Activated naive CD8-positive, alpha-beta T cell treated with anti-CD3 and anti-CD28 coated beads, Interleukin-2, amount 50 U/mL, for 24 hours (primary cell): ENCODE measurements around the gene MACROD2.

ENCODE experiments used
- ATAC-seq: fragments of 150-1000 bp; cut with Tn5 transposase; one replicate; pipeline ENCODE4 v1.10.0; 2021
- DNase-seq: peaks from one replicate; pipeline ENCODE4 v3.0.0; 2021
- H3K27ac Mint-ChIP-seq: one replicate; pipeline ENCODE4 v1.8.0; 2021; ENCODE audit warnings: mild to moderate bottlenecking, mixed read lengths
- H3K27me3 Mint-ChIP-seq: one replicate; pipeline ENCODE4 v1.8.0; 2021; ENCODE audit warnings: mixed read lengths
- H3K36me3 Mint-ChIP-seq: one replicate; pipeline ENCODE4 v1.8.0; 2021; ENCODE audit warnings: low read depth, mixed read lengths
- H3K4me1 Mint-ChIP-seq: one replicate; pipeline ENCODE4 v1.8.0; 2021; ENCODE audit warnings: mixed read lengths
- H3K4me3 Mint-ChIP-seq: one replicate; pipeline ENCODE4 v1.8.0; 2021; ENCODE audit warnings: mild to moderate bottlenecking, moderate library complexity, mixed read lengths
- H3K9me3 Mint-ChIP-seq: one replicate; pipeline ENCODE4 v1.8.0; 2021; ENCODE audit warnings: mixed read lengths

Gene MACROD2

DNA sequence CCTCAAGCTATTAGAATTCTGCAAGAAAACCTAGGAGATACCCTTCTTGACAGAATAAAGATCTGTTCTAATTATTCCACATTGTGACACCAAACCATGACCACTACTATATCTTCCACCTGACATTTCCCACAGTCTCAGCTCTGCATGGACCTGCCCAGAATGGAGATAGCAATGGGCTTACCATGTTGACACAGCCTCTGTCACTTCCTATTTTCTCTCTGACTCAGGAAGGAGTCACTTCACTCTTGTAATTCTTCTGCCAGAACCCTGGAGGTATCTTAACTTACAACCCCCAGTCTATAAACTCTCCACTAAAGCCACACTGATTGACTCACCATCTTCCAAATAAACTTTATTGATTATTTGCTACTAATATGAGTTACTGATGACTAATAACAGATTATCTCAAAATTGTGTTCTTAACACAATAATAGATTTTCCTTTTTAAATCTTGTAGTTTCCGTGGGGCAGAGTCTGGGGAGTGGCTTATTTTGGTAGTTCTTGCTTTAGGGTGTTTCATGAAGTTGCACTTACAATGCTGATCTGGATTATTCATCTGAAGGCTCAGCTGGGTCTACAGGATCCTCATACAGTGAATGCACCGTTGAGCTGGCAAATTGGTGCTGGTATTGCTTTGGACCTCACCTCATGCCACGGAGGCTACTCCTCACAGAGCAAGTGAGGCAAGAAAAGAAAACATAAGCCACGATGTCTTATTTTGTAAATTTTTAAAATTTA, 1708.0 kb downstream of the MACROD2 start:
- Mint-ChIP-seq H3K4me3 (no peak overlapping the region), H3K36me3 (no peaks in the 10 kb centered on the region), H3K27ac (no peak overlapping the region), H3K4me1 (no peaks in the 10 kb centered on the region), H3K27me3 (no peaks in the 10 kb centered on the region), H3K9me3 (no peaks in the 10 kb centered on the region)
- DNase-seq (no peak), ATAC-seq (no peak)

DNA sequence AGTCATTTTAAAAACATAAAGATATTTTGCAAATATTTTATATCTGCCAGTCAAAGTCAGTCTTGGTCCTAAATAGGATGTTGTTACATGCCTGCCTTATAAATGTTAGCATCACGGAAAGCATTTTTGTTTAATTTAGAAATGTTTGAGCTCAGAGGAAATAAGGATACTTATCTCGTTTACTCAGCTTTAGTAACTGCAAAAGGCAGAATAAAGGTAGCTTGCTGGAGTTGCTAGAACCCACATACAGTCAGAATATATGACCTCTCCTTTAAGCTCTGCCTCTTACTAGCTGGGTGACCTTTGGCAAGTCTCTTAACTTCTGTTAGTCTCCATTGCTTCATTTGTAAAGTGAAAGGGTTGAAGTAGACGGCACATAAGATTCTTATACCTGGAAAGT, 1710.7 kb downstream of the MACROD2 start:
- H3K9me3 Mint-ChIP-seq, result no peaks in the 10 kb centered on the region
- H3K4me1 Mint-ChIP-seq, result no peaks in the 10 kb centered on the region
- no peak overlapping the region for H3K4me3 Mint-ChIP-seq
- ATAC-seq (no peak), DNase-seq (no peak)
- H3K36me3 Mint-ChIP-seq, result no peaks in the 10 kb centered on the region
- no peaks in the 10 kb centered on the region for H3K27me3 Mint-ChIP-seq
- H3K27ac Mint-ChIP-seq, result no peak overlapping the region

DNA sequence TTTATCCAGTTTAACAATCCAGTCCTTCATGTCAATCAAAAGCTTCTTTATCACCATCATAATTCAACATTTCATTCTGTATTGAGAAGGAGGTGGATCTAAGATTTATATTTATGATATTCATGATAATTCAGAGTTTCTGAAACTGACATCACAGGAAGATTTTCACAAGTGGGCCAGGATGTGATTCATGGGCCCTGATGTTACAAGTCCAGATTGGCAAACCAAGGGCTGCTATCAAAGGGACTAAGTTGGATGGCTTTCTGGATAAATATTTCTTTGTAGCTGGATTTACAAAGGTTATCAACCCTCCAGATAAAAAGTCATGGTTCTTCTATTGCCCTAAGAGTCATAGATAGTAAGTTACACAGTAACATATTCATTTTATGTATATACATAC, 1711.4 kb downstream of the MACROD2 start:
- DNase-seq (no peak), ATAC-seq (no peak)
- no peaks in the 10 kb centered on the region for H3K36me3 Mint-ChIP-seq
- H3K27me3 Mint-ChIP-seq, result no peaks in the 10 kb centered on the region
- no peaks in the 10 kb centered on the region for H3K4me1 Mint-ChIP-seq
- H3K9me3 Mint-ChIP-seq, result no peaks in the 10 kb centered on the region
- no peak overlapping the region for H3K4me3 Mint-ChIP-seq
- H3K27ac Mint-ChIP-seq, result no peak overlapping the region

DNA sequence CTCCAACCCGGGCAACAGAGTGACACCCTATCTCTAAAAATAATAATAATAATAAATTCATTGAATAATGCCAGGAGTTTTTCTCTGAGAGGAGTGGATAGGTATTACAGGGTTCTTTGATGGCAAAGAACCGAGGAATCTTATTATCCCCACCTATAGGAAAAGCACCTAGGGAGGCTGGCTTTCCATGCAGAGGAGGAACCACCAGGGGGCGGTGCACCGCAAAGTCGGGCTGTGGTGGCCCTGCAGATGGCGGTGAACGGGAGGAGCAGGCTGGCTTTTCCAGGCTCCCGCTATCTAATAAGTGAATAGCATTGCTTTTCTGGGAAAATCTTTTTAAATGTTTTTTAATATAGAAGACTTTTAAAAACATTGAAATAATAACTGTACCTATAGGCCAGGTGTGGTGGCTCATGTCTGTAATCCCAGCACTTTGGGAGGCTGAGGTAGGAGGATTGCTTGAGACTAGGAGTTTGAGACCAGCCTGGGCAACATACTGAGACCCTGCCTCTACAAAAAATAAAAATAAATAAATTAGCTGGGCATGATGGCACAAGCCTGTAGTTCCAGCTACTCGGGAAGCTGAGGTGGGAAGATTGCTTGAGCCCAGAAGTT, 1713.8 kb downstream of the MACROD2 start:
- no peak for ATAC-seq

DNA sequence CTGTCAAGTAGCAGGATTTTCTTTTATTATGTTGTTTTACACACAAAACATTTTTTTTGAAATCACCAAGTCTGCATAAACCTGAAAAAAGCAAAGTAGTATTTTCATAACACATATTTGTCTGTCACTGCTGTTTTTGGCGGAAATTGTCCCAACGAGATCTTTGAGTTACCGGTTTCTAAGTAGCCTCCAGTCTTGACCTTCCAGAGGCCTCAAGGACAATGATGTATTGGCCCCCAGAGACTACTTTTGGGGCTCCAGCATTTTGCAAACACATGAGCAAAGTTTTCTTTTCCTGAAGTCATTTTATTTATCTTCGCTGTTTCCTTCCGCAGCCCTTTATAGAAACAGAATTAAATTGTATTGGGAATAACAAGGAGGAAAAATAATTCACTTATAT, 1715.3 kb downstream of the MACROD2 start:
- H3K36me3 Mint-ChIP-seq, result no peaks in the 10 kb centered on the region
- H3K27me3 Mint-ChIP-seq, result no peaks in the 10 kb centered on the region
- no peak overlapping the region for H3K4me3 Mint-ChIP-seq
- H3K9me3 Mint-ChIP-seq, result no peaks in the 10 kb centered on the region
- H3K4me1 Mint-ChIP-seq, result no peaks in the 10 kb centered on the region
- DNase-seq, result no peak
- no peak overlapping the region for H3K27ac Mint-ChIP-seq
- ATAC-seq, result no peak

More for the DNA sequence above, 1713.8 kb downstream of the MACROD2 start:
- Mint-ChIP-seq H3K27ac (no peak overlapping the region), H3K27me3 (no peaks in the 10 kb centered on the region), H3K4me3 (no peak overlapping the region), H3K9me3 (no peaks in the 10 kb centered on the region), H3K4me1 (no peaks in the 10 kb centered on the region), H3K36me3 (no peaks in the 10 kb centered on the region)
- peak; percentile 58 for DNase-seq

DNA sequence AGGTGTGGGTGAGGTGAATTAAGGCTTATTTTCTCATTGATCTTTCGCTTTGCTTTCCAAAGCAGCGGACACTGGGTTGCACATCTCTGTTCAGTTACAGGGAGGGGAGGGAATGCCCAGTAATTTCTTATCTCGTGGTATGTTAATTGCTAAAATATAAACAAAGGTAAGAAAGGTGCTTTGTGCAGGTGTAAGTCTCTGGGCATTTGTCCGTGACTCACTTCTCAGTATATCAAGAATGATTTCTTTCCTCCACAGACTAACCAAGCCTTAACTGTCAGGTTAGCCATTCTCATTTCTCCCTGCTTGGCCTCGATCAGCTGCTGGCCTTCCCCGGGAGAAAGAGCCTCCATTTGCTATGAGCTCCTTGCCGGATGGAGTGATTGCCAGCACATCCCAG, 1715.9 kb downstream of the MACROD2 start:
- Mint-ChIP-seq H3K4me3 (no peak overlapping the region), H3K4me1 (no peaks in the 10 kb centered on the region), H3K9me3 (no peaks in the 10 kb centered on the region), H3K27ac (no peak overlapping the region), H3K27me3 (no peaks in the 10 kb centered on the region), H3K36me3 (no peaks in the 10 kb centered on the region)
- DNase-seq, result no peak
- no peak for ATAC-seq

DNA sequence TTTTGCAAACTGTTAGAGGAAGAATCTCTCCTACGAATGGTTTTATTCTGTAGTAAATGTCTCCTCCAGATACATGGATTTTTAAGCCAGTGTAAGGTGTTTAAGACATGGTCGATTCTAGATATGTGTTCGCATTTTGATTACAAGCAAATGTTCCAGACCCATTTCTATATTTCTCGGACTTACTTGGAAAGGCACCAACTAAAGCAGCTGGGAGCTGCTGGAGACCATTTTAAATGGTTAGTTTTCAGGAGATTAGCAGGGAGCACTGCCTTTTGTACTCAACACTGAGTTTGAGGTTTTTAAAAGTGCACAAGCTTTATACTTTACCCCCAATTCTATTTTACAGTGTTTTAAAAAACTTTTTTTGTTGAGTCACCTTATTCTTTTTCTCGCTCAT, 1720.9 kb downstream of the MACROD2 start:
- H3K4me1 Mint-ChIP-seq, result no peaks in the 10 kb centered on the region
- DNase-seq (no peak), ATAC-seq (no peak)
- no peaks in the 10 kb centered on the region for H3K27me3 Mint-ChIP-seq
- no peaks in the 10 kb centered on the region for H3K36me3 Mint-ChIP-seq
- no peaks in the 10 kb centered on the region for H3K9me3 Mint-ChIP-seq
- H3K4me3 Mint-ChIP-seq, result no peak overlapping the region
- H3K27ac Mint-ChIP-seq, result no peak overlapping the region

DNA sequence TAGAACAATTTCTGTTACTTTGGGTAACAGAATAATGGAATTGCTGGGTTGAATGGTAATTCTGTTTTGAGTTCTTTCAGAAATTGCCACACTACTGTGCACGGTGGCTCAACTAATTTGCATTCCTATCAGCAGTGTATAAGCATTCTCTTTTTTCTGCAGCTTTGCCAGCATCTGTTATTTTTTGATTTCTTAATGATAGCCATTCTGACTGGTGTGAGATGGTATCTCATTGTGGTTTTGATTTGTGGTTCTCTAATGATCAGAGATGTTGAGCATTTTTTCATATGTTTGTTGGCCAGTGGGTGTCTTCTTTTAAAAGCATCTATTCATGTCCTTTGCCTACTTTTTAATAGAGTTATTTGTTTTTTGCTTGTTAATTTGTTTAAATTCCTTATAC, 1731.1 kb downstream of the MACROD2 start:
- no peaks in the 10 kb centered on the region for H3K9me3 Mint-ChIP-seq

DNA sequence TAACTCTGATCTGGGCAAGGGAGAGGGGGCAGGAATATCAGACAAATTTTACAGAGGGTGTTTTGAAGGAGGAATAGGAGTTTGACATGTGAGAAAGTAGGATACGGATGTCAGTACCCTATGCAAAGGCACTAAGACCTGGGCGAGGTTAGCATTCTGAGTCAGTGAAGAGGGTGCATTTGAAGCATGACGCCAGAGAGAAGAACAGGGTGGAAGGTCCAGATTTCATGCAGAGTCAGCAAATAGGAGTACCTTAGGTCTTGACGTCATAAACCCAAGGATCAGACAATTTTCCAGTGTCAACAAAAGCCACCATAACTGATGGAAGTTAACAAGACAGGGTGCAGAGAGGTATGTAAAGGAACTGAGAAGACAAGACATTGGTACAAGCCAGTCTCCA, 1738.7 kb downstream of the MACROD2 start:
- no peaks in the 10 kb centered on the region for H3K36me3 Mint-ChIP-seq
- no peak overlapping the region for H3K27ac Mint-ChIP-seq
- ATAC-seq (no peak), DNase-seq (no peak)
- H3K9me3 Mint-ChIP-seq, result no peaks in the 10 kb centered on the region
- H3K4me3 Mint-ChIP-seq, result no peak overlapping the region
- no peaks in the 10 kb centered on the region for H3K4me1 Mint-ChIP-seq
- H3K27me3 Mint-ChIP-seq, result no peaks in the 10 kb centered on the region

More for the DNA sequence above, 1731.1 kb downstream of the MACROD2 start:
- DNase-seq, result no peak
- H3K4me3 Mint-ChIP-seq, result no peak overlapping the region
- no peaks in the 10 kb centered on the region for H3K36me3 Mint-ChIP-seq
- ATAC-seq, result no peak
- H3K27me3 Mint-ChIP-seq, result no peaks in the 10 kb centered on the region
- no peaks in the 10 kb centered on the region for H3K4me1 Mint-ChIP-seq
- H3K27ac Mint-ChIP-seq, result no peak overlapping the region

DNA sequence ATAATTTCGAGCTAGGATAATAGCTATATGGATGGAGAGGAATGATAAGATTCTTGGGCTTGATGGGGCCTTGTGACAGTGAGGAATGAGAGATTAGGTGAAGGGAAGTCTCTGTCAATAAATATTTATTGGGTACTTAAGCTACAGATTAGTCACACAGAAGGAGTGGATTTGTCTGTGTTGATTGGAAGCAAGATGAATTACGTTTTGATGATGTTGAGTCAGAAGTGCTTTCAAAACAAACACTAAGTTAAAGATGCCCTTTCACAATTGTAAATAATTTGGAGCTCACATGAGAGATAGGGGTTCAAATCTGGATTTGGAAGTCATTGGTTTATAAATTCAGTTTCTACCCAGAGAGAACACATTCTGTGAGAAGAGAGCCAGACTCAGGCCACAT, 1743.7 kb downstream of the MACROD2 start:
- H3K4me3 Mint-ChIP-seq, result no peak overlapping the region
- H3K27me3 Mint-ChIP-seq, result no peaks in the 10 kb centered on the region
- no peaks in the 10 kb centered on the region for H3K9me3 Mint-ChIP-seq
- DNase-seq (no peak), ATAC-seq (no peak)
- no peaks in the 10 kb centered on the region for H3K4me1 Mint-ChIP-seq
- no peaks in the 10 kb centered on the region for H3K36me3 Mint-ChIP-seq
- no peak overlapping the region for H3K27ac Mint-ChIP-seq

DNA sequence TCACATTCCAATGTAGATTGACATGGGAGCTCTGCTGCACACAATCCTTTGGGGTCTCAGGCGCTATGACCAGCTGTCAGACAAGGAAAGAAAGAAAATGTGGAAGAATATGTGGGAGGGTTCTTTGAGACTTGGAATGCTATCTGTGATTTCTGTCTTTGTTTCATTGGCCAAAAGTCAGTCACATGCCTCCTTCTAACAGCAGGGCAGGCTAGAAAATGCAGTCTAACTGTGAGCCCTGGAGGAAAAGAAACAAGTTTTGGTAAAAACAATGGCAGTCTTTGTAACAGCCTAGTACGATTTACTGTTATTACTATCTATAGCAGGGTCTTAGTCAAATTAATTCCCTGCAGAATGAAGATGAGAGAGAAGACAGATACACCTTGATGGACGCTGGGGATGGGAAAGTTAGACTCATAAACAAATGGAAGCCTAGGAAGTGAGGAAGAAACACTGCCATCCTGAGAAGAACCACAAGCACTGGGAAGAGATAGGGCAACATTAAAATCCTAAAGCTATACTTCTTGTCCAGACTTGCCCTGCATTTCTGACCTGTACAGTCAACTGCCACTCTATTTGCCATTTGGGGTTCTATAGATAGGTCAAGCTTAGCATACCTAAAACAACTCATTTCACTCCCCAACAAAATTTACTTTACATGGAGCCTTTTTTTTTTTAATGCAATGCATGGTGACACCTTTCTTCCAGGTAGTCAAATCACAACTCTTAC, 1744.9 kb downstream of the MACROD2 start:
- no peaks in the 10 kb centered on the region for H3K36me3 Mint-ChIP-seq
- H3K27me3 Mint-ChIP-seq, result no peaks in the 10 kb centered on the region
- ATAC-seq, result no peak
- no peak overlapping the region for H3K4me3 Mint-ChIP-seq
- no peaks in the 10 kb centered on the region for H3K9me3 Mint-ChIP-seq
- no peak for DNase-seq
- no peaks in the 10 kb centered on the region for H3K4me1 Mint-ChIP-seq
- no peak overlapping the region for H3K27ac Mint-ChIP-seq

DNA sequence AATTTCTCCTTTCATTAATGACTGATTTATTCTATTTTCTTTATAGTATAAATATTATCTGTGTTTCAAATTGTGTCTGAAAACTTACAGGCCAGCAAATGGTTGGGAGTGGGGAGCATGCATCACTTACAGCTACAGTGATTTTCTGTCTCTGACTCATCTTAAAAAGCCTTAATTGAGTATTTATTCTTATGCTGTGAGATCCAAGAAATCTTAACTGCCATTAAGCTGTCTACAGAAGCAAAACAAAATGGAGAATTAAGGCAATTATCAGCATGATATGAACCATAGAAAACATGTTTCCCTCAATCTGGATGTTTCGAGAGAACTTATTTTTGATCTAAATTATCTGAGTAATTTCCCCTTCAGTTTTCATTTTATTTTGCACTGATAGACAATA, 1746.8 kb downstream of the MACROD2 start:
- no peaks in the 10 kb centered on the region for H3K27me3 Mint-ChIP-seq
- H3K9me3 Mint-ChIP-seq, result no peaks in the 10 kb centered on the region
- ATAC-seq (no peak), DNase-seq (no peak)
- H3K4me3 Mint-ChIP-seq, result no peak overlapping the region
- H3K4me1 Mint-ChIP-seq, result no peaks in the 10 kb centered on the region
- no peak overlapping the region for H3K27ac Mint-ChIP-seq
- no peaks in the 10 kb centered on the region for H3K36me3 Mint-ChIP-seq

DNA sequence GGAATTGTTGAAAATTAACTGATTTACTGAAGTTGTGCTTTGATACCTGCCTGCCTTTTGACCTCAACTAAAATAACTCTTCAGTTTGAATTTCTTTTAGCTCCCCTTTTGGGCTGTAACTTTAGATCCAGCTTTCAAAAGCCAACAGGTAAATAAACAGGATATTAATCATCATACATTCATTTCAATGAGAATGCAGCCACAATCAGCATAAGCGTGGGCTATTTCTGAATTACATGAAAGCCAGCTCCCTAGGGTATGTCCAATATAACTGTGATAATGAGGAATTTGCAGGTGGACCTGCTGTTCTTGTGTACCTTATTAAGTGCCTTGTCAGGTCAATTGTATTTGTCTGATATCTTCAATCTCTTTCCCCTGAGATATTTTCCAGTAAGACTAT, 1747.3 kb downstream of the MACROD2 start:
- Mint-ChIP-seq H3K4me3 (no peak overlapping the region), H3K27ac (no peak overlapping the region), H3K4me1 (no peaks in the 10 kb centered on the region), H3K9me3 (peaks cover under 1% of the 10 kb centered on the region), H3K36me3 (no peaks in the 10 kb centered on the region), H3K27me3 (no peaks in the 10 kb centered on the region)
- DNase-seq (no peak), ATAC-seq (no peak)

DNA sequence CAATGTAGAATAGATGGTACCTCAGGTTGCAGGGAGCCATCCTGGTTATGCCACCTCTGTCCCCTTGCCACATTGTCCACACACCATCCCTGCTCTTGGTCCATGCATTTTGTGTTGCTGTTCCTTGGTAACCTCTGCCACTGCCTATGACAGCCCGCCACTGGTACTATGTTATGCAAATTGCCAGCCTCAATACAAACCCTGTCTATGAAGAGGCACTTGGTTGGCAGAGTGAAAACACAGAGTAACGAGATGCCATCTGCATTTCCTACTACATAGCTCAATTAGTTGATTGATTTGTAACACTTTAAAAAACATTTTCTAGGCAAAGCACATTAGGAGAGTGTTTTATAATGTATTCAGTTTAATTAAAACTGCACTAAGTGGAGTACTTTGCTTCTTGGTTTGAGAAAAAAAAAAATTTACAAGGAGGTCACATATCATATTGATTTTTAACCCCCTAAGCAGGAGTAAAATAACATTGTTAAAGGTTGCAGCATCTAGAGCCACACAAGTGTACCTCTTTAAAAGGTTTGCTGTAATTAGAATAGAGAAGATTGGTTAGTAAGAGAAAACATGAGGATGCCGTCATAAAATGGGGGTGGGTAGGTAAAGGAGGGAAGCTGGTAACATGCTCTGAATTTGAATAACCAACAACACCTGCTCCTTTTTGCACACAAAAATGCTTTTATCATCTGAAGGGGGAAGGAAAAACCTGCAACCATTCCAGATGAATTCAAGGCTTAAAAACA, 1760.9 kb downstream of the MACROD2 start:
- H3K4me1 Mint-ChIP-seq, result no peaks in the 10 kb centered on the region
- no peak for DNase-seq
- no peaks in the 10 kb centered on the region for H3K9me3 Mint-ChIP-seq
- no peak overlapping the region for H3K4me3 Mint-ChIP-seq
- no peaks in the 10 kb centered on the region for H3K27me3 Mint-ChIP-seq
- H3K27ac Mint-ChIP-seq, result no peak overlapping the region
- no peaks in the 10 kb centered on the region for H3K36me3 Mint-ChIP-seq
- ATAC-seq, result no peak

DNA sequence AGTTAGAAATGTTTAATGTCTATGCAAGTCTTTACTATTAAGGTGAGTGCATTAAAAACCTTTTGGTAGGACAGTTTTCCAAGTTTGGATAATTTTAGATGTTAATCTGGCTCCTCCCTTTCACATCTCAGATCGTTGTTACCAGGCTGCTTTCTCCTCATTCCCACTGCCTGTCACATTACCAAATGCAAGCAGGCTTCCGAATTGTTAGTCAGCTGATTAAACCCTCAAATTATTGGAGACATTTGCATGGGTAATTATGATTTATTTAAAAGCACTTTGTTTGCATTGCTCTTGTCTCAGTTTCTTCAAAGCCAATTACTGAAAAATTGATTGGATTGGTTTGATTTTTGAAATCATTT, 1761.4 kb downstream of the MACROD2 start:
- Mint-ChIP-seq H3K4me3 (no peak overlapping the region), H3K4me1 (no peaks in the 10 kb centered on the region), H3K27me3 (no peaks in the 10 kb centered on the region), H3K9me3 (no peaks in the 10 kb centered on the region), H3K27ac (no peak overlapping the region), H3K36me3 (no peaks in the 10 kb centered on the region)
- ATAC-seq (no peak), DNase-seq (no peak)
